ENCODE results near the gene KNCN.

The KNCN gene

DNA sequence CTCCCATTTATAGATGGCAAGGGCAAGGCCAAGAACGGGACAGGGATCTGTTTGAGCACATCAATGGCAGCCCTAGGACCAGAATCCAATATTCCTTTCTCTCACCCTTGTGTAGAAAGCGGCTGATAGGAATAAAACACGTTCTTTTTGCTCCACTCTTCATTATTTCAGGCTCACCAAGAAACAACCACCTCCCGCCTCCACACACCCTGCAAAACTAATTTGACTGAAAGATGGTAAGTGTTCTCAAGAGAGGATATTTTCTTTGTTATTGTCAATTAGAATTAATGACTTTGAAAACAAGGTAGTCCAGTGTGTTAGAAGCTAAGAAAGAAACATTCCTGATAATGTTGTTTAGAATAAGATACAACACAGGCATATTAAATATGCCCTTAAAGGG is 11.9 kb upstream of the KNCN start:
- DNase-seq = no peak

DNA sequence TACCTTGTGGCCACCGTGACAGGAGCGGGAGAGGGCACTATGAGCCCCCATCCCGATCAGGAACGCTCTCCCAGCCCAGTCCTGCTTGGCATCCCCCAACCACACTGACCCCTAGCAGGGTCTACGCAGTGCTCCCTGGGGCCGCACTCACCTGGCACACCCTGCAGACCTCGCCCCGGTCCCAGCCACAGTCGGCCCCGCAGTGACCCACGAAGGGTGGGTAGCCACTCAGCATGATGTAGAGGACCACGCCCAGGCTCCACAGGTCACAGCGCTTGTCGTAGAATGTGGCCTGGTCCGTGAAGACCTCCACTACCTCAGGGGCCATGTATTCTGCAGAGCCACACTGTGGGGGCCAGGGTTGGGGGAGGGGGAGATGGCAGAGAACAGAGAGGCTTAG is 11.1 kb upstream of the KNCN start:
- DNase-seq = no peak

DNA sequence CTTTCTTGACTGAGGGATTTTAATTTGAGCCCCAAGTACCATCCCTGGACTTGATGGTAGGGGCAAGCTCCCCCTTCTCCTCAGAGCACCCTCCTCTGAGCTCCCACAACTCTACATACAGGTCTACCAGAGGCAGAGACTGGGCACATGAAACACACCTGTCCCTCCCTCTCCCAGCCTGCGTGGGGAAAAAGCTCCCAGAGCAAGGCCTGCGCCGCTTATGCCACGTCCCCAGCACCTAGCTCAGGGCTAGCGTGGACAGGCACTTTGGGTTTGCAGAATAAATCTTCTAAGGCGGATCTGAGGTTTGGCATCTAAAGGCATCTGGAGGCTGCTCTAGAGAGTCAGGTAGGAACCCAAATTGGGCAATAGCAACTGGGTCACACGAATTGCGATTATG is 7.5 kb upstream of the KNCN start:
- DNase-seq = no peak

DNA sequence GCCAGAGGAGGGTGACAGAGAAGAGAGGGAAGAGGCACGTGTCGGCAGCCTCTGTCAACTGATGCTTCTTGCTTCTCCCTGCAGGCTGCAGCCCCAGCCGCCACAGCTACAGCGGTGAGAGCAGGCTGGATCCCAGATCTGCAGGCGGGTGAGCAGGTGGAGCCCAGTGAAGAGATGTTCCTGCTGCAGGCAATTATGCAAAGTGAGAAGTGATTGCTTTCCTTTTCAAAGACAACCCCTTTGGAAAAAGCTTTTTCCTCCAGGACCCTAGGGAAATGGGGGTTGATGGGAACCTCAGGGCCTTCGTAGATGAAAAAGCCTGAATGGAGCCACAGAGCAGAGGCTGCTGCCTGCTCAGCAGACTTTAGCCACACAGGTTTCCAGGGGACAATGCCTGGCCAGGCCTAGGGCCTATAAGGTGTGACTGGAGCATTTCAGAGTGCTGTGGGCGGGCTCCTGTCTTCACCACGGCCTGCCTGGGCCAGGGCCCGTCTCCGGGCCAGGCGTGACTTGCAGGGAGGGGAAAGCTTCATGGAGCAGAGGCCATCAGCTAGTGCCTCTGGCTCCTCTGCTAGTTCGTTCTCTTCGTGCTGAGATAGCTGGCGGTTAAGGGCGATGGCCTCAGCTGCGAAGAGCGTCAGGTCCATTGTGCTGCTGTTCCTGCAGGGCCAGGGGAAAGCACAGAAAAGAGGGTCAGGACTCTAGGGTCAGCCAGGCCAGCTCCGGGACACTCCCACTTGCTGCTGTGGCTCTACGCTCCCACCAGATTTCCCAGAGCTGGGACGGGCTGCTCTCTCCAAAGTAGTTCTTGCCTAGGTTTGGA is 6.9 kb upstream of the KNCN start:
- no peak for DNase-seq

DNA sequence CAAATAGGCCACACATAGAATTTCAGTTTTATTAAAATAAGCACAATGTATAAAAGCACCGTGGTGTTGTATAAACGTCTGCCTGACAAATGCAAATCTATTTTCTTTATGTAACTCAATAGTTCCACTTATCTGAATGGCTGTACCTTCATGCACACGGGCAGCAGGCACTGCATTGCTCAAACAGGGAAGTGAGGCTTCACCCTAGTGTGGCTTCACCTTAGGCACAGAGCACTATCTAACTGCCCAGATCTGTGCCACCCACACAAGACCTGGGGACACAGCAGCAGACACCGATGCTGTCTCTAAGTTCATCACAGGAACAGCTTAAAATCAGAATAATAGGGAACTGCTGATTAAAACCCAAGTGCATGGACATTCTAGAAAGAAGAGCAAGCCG is 6.0 kb upstream of the KNCN start:
- no peak for DNase-seq

DNA sequence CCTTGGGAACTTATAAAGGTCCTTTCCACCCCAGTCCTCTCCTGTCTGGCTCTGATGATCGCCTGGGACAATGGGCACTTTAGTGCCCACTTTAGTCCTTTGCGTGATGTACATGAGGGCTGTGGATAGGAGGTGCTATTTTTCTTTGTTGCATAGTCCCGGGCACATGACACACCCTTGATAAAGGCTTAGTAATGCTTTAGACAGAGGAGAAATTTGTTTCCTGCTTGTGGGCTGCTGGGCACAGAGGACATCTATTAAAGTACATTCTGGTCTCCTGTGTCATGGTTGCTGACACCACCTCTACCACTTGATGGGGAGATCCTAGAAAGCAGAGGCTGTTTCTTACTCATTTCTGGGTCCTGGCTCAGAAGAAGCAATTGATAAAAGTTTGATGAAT is 5.4 kb upstream of the KNCN start:
- no peak for DNase-seq

DNA sequence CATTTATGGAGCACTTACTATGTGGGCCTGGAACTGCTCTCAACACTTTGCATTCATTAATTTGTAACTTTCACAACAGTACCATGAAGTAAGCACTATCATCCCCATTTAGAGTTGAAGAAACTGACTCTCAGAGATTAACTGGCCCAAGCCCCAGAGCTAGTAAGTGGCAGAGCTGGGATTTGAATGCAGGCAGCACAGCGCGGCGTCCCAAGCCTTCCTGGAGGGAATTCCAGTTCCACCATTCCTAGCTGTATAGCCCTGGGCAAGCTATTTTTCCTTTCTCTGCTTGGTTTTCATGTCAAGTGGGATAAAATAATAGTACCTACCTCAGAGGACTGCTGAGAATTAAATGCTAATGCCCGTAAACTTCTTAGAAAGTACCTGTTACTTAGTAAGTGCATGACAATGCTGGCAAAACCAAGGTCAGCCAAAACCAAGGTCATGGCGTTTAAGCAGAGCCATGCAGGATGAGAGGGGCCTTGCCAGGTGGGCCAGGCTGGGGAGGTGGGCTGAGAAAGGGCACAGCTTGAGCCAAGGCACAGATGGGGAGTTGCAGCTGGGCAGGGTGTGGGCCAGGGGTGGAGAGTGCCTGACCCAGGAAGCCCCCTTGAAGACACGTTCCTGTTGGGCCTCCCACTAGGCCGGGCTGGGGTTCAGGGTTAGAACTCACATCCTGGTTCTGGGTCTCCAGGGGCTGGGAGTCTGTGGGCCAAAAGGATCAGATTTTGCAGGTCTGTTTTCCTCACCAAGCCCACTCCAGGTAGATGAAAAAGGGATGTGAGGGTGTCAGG is 4.6 kb upstream of the KNCN start:
- DNase-seq = no peak

DNA sequence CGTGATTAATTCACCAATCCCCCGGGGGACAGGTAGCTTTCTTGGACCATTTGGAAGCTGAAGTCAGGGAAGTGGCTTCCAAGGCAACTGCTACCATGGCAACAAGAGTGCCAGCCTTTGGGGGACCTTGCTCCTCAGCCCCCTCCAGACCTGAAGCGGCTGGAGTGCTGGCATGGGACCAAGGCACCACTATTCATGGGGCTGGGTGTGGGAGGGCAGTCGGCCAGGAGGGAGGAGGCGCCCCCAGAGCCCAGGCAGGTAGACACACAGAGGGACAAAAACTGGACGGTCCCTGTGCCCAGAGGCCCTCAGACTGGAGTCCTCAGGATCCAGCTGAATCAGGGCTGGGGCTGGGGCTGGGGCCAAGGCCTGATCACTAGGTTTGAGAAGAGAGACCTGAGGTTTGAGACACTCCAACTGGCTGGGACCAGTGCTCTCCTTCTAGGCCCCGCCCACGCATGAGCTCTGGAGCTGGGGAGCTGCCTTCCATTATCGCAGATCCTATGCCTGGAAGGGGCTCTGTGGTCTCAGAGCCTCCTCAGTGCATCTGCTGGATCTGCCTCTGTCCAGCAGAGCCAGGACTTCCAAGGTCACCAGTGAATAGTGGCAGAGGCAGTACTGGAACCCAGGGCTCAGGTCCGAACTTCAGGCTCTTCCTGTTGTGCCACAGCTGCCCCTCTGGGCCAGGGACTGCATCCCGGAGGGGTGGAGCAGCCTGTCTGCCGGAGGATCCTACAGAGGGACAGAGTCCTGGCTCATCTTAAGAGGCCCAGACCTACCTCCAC is 3.3 kb upstream of the KNCN start:
- no peak for DNase-seq

DNA sequence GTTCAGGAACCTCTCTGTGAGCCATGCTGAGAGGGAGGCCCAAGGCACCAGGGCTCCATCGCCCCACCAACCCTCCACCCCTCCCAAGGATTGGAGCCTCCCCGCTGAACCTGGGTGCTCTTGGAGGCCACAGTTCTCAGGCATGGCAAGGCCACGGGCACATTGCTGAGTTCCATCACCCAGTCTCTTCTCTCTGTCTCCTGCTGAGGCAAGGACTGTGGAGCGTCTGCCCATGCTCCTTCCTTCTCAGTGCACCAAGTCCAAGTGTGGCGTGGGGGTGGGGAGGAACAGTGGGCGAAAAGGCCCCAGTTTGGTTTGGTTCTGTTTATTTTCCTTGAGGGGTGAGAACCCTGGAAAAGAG is 2.8 kb upstream of the KNCN start:
- no peak for DNase-seq

DNA sequence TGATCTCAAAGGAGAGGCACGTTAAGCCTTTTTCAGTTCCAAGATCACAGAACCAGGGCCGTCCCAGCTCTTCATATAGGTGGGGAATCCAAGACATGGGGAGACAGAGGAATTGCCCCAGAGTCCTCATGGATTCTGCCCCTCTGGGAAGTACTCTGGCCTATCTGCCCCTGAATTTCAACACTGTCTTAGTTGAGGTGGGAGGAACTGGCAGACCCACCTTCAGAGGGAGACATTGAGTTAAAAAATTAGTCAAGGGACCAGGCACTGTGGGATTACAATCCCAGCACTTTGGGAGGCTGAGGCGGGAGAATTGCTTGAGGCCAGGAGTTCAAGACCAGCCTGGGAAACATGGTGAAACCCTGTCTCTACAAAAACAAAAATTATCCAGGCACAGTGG is 2.1 kb upstream of the KNCN start:
- DNase-seq = no peak

DNA sequence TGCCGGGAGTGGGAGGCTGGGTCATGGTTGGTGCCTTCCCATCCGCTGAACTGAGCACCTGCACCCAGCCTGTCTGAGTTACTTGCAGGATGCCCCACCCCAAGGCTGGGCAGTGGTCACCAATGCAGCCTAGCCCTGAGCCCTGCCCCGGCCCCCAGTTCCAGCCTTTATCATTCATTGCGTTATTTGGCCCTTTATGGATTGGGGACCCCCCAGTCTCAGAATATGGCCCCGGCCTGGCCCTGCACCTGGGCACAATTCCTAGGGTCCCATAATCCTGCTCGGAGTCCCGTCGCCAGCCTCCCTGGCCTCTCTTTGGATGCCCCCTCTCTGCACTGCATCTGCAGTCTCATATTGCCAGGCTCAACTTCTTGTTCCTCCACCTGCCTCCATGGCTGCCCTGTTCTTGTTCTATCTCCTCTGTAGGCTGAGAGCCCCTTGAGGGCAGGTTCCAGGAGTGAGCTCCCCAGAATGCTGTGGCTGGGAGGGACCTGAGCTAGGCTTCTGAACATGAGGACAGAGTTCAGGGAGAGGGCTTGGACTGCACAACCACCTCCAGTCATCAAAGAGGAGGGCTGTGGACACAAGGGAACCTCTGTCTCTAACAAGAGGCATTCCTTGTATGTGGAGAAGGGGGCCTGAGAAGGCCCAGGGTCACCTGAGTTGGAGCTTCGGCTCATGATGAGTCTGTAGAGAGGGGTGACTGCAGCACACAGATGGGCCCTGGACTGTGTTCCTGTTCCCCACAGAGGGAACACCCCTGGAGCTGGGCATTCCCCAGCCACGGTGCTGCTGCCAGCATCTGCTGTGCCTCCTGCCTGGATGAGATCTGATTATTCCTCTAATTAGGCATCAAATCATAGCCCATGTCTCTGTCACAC is 1.1 kb upstream of the KNCN start:
- no peak for DNase-seq

DNA sequence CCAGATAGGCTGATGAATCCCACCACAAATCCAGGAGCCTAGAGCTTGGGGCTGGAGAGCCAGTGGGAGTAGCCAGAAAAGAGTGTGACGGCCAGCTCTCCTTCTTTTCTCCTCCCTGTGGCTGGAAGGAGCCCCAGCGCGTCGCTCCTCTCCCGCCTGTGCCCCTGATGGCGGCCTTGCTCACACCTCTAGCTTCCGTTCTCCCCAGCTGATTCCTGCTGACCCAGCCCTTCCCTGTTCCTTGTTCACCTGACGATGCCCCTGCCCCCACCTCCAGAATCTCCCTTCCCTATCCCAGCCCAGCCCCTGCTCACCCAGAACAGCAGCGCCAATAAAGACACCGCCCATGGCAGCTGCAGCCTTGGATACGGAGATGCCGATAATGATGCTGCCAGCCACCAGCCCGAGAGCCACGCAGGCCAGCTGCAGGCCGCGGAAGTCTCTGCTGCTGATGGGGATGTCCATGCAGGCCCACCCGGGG is 656 bp downstream of the KNCN start:
- DNase-seq = no peak

DNA sequence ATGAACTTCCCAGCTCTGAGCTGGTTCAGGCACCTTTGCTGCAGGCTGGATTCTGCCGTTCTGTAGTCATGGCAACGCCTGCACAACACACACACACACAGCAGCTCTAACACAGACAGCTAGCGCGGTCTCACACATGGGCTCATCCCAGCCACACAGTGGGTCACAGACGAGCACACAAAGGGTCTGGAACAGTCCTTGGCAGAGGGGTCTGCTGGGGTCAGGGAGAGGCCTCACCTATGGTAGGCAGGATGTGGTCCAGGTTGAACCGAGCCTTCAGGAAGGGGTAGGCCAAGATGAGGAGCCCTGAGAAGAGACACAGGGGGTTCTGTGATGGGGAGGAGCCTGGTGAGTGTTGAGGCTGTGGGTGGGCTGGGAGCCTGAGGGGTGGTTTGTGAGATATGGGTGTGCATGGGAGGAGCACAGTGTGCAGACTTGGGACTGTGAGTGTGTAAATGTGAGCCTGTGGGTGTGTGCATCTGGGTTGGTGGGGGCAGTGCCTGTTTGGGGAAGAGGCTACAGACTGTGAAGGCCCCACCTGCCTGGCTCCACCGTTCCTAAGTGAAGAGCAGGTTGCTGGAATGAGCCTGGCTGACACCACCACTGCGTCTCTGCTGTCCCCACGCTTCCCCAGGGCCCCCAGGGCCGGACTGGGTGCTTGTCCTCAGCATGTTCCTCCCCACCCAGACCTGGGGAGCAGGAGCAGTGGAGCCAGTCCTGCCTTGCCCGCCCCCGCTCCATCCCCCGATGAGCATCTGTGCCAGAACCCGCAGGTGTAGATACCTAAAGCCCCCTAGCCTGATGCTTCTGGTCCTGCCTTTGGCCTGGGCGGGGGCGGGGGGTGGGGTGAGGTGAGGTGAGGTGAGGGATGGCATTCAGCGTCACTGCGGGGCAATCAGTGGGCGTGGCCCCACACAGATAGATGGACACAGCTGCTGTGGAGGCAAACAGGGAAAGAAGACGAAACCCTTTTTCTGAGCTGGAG is 1.5 kb downstream of the KNCN start:
- no peak for DNase-seq

DNA sequence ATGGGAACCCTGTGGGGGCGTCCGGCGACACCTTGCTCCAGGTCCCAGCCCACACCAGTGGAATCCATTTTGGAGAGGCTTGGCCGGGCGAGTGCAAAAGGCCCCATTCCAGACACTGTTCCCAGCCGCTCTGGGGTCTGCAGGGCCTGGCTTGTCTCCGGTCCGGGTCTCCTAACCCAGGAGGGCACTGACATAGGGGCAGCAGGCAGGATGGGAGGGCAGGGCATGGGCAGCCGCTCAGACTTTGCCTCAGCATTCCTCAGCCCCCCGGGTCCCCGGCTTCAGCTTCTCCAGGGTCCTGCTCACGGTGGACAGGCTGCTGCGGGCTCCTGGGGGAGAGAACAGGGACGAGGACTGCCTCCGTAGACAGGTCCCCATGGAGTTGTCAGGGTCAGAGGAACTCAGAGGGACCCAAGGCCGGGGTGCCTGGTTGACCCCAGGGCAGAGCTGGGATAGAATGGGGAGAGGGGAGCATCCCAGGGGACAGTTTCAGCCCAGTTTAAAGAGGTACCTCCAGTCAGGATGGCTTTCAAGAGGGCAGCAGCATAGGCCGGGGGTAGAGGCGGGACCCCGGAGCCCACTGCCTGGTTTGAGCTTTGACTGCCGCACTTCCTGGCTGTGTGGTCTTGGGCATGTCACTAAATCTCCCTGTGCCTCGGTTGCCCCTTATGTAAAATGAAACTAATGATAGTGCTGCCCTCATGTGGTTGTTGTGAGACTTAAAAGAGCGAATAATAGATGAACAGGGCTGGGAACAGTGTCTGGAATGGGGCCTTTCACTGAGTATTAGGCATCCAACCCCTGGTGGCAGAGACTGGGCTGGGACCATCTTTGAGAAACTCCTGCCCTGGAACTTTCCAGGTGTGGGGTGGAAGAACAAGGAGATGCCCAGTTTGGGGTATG is 3.7 kb downstream of the KNCN start:
- no peak for DNase-seq

DNA sequence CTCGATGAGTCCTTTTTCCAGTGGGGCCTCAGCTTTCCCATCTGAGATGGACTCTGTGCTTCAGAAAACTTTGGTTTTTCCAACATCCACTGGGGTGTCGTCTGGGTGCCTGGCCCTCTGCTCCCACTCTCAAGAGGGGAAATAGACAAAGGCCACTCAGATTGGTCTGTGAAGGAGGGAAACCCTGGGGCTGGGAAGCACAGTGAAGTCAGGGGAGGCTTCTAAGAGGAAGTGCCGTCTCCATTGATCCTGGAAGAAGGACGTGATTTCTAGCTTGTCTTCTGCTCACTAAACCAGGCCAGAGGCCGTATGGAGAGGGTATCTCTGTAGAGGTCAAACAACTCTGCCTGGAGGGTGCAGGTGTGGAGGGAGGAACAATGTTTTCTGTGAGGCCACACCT is 5.2 kb downstream of the KNCN start:
- no peak for DNase-seq

DNA sequence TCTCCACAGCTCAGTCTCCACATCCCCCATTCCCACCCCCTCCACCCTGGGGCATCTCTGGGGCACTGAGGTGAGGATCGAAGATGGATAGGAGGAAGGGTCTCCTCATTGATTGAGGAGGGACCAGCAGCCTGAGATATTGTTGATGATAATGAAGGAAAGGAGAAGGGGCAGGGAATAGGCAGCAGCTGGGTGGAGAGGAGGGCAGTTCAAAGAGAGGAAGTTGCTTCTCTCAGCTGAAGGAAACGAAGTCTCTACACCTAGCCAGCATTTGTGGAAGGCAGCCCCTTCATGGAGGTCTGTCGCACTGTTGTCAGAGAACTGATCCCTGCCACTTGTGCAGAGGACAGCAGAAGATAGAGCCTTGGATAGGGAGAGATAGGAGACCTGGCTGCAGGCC is 5.7 kb downstream of the KNCN start:
- no peak for DNase-seq

DNA sequence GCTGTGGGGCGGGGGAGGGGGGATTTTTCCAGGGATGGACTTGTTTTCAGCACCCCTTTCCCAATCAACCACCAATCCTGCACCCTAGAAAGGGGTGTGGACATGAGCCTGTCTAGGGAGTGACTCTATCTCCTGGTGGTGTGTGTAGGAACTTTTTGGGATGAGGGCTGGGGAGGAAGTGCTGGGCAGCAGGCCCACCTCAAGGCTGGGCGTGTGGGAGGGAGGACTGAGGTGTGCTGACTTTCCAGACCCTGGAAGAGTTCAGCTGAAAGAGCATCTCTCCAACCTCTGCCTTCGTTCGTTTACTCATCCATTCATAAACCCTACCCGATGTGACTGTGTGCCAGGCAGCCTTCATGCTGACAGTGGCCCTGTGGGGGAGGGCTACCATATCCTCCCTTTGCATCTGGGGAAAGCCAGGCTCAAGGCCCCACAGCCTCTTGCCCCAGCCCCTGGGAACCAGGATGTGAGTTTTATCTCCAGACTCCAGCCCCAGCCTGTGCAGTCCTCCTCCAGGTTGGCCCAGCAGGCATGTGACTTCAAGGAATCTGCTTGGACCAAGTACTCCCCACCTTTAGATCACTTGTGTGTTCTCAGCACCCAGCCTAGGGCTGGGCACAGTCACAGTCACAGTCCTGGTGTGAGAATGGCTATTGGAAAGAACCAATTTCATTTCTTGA is 6.7 kb downstream of the KNCN start:
- DNase-seq = no peak

DNA sequence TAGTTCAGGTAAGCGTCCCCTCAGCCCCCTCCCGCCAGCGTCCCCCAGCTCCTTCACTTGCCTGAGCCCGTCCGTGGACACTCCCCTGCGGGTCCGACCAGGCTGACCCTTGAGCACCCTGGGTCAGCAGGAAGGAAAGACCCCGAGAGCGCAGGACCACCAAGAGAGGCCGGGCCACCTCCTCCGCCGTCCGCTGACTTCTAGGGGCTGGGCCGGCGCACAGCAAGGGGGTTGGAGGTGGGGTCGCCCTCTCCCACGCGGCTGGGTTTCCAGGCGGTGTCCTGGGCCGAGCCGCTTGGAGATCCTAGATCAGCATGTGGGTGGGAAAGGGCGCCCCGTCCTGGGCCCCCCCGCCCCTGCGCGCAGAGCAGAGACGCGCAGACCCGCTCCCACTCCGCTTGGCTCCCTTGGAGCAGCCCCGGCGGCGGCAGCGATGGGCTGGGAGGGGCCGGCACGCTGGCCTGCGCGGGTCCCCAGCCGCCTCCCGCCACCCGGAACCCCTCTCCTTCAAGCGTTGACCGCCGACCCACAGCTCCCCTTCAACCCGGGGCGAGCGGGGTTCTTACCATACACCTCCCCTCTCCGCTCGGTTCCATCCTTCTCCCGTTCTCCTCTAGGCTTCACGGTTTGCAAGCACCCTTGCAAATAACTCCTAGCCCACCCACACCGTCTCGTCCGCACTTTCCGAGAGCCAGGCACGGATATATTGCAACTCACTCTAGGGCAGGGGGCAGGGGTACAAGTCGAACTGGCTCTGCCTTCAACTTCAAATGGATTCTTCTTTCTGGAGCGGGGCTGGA is 7.5 kb downstream of the KNCN start:
- DNase-seq = no peak

DNA sequence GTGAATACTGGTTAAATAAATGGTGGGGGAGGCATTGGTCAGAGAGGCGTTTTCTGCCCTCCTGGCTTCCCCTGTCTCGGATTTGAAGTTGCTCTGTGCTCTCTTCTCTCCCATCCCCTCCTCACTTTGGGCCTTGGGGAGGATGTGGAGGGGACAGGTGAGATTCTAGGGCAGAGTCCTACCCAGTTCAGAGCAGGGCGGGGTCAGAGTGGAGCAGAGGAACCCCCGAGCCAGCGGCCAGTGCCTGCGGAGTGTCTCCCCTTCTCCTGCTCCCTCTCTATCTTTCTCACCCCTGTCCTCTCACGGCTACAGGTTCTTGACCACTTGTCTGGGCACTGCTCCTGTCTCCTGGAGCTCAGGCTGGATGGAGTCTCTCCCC is 8.1 kb downstream of the KNCN start:
- DNase-seq = no peak

Data from NCI-H187 treated with DMSO at 0.1 percent for 48 hours (cell line).